ENCODE measurements around the gene TRPM5.

- TF ChIP-seq, protein P1, sequence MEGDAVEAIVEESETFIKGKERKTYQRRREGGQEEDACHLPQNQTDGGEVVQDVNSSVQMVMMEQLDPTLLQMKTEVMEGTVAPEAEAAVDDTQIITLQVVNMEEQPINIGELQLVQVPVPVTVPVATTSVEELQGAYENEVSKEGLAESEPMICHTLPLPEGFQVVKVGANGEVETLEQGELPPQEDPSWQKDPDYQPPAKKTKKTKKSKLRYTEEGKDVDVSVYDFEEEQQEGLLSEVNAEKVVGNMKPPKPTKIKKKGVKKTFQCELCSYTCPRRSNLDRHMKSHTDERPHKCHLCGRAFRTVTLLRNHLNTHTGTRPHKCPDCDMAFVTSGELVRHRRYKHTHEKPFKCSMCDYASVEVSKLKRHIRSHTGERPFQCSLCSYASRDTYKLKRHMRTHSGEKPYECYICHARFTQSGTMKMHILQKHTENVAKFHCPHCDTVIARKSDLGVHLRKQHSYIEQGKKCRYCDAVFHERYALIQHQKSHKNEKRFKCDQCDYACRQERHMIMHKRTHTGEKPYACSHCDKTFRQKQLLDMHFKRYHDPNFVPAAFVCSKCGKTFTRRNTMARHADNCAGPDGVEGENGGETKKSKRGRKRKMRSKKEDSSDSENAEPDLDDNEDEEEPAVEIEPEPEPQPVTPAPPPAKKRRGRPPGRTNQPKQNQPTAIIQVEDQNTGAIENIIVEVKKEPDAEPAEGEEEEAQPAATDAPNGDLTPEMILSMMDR (IDR thresholded peaks at IDR 0.05): no peak
- no peak for TF ChIP-seq POLR2A (IDR thresholded peaks at IDR 0.05)
- TF ChIP-seq EP300 (IDR thresholded peaks at IDR 0.05): no peak
Observed at GRCh38 chr11:2464451-2465165, 20.3 kb upstream of the TRPM5 start.
